Activated T-helper 9 cell treated with anti-CD3 and anti-CD28 coated beads, Interleukin-2, amount 50 U/mL, for 16 hours (primary cell): ENCODE results near the gene CD2AP.
"Not testable (repeated sequence)": the region's sequence is repeated elsewhere in the genome, so short reads cannot be mapped to it uniquely, and the experiment has no call there.

Source experiments
- DNase-seq: peaks from one replicate; pipeline ENCODE4 v3.0.0-alpha.2; 2020; ENCODE audit warnings: low read depth

Gene CD2AP

GRCh38 chr6:47634210-47635047, 156.8 kb downstream of the CD2AP start:
- DNase-seq, result no peak

DNA sequence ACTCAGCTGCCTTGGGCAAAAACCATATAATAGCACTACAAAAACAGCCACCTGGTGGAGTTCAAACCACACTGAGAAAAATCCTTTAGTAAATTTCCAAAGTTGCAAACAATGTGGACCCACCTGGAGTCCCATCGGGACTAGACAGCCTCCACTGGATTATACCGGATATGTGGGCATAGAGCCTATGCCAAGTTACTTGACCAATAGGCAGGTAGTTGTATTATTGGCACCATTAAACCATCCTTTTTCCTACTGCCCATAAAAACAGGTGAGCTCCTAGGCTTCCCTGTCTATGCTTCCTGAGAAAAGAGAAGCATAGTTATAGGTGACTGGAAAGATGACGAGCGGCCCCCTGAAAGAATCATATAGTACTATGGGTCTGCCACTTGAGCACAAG, 169.1 kb downstream of the CD2AP start:
- no peak for DNase-seq

- DNase-seq, result no peak
Measured at GRCh38 chr6:47647188-47647587, 169.6 kb downstream of the CD2AP start.

DNA sequence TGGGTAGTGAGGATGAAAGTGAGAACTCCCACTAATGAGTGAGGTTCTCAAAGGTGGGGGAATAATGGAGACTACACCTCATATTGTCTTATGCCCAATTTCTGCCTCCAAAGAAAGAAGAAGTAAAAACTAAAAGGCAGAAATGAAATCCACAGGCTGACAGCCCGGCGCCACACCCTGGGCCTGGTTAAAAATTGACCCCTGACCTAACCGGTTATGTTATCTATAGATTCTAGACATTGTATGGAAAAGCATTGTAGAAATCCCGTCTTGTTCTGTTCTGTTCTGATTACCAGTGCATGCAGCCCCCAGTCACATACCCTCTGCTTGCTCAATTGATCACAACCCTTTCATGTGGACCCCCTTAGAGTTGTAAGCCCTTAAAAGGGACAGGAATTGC, 170.0 kb downstream of the CD2AP start:
- not testable (repeated sequence) for DNase-seq

DNA sequence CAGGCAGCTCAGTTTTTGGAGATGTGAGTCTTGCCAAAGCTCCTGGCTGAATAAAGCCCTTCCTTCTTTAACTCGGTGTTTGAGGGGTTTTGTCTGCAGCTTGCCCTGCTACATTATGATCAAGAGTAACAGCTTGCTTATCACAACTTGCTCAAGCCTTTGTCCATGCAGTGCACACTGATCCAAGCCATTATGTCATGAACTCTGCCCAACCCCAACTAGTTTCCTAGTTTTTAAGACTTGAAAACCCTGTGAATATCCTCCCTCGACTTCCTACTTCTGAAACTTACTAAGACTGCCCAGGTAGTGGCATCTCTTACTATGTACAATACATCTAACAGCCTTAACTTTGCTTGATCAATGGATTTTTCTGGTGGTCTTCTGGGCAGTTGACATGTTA, 170.4 kb downstream of the CD2AP start:
- no peak for DNase-seq

DNA sequence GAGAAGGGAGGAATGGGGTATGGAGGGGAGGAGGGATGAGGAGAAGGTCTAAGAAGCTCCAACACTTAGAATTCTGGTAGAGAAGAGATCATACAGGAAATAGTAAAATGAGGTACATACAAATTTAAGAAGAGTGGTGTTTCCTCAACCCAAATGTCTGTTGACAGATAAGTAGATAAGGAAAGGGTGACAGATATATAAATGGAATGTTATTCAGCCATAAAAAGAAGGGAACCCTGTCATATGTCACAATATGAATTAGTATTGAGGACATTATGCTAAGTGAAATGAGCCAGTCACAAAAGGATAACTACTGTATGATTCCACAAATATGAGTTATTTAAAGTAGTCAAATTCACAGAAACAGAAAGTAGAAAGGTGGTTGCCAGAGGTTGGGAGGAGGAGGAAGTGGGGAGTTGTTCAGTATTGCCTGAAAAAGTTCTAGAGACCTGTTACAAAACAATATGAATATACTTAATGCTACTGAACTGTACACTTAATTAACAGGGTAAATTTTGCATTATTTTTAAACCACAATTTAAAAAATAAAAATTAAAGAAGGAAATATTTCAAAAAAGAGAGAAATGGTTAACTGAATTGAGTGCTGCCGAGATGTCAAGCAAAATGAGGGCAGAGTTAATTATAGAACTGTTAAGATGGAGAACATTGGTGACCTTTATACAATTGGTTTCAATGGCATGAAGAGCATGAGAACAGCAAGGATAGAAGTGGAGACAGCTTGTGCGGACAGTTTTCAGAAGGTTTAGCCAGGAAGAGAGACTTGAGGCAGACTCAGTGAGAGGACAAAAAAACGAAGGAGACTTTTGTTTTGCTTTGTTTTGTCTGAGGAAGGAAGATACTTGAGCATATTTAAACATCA, 173.2 kb downstream of the CD2AP start:
- no peak for DNase-seq

DNA sequence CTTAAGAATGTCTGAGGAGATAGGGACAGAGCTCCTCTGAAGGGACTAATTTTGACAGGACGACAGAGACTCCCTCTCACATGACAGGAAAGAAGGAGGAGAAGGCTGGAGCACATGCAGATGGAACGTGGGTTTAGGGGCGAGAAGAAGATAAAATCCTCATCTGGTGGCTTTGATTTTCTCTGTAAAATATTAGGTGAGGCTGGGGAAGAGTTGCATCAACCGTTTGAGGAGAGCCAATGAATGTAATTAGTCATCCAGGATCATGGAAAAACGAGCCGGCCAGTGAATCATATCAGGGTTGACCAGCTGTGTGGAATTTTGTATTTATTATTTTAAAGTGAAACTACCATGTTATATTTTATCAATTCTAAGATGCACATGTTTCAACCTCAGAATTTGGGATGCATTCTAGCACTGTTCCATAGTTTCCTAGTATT, 173.9 kb downstream of the CD2AP start:
- DNase-seq, result no peak

DNA sequence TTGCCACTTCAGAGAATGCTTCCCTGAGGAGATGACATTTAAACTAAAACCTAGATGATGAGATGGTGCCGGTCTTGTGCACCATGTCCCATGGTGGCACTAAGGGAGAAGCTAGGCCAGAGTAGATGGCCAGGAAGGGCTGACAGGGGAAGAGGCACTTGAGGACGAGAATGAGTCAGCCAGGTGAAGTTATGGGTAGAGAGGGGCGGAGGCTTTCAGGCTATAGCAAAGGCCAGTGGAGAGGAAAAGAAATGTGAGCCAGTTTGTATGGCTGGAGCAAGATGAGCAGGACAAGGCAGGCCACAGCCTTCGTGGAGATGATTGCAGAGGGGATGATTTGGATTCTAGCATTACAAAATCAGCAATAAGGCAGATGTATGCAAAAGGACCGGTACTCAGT, 176.1 kb downstream of the CD2AP start:
- no peak for DNase-seq

- DNase-seq, result no peak
Measured at GRCh38 chr6:47654255-47654654, 176.7 kb downstream of the CD2AP start.

GRCh38 chr6:47655719-47656595, 178.4 kb downstream of the CD2AP start:
- no peak for DNase-seq

- DNase-seq, result no peak
Measured at GRCh38 chr6:47661960-47662359, 184.4 kb downstream of the CD2AP start.

- no peak for DNase-seq
Measured at GRCh38 chr6:47663462-47664216, 186.1 kb downstream of the CD2AP start.

- DNase-seq, result no peak
Measured at GRCh38 chr6:47665112-47665511, 187.5 kb downstream of the CD2AP start.

- no peak for DNase-seq
Measured at GRCh38 chr6:47669684-47670513, 192.3 kb downstream of the CD2AP start.

DNA sequence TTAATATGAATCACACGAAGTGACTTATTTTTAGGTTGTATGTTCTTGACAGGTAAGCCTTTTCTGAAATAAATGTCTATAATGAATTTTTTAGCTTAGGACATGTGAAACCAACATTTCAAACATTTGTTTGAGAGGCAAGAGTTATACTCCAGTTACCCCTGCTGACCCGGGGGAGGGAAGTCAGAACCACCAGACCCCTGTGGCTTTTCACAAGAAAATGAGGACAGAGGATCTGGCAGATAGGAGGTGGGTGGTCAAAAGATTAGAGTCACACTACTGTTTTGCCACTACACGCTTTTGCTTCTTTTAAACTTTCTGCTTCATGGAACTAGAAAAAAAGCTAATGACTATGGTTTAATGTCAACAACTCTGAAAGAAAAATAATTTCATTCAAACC, 193.3 kb downstream of the CD2AP start:
- no peak for DNase-seq

DNA sequence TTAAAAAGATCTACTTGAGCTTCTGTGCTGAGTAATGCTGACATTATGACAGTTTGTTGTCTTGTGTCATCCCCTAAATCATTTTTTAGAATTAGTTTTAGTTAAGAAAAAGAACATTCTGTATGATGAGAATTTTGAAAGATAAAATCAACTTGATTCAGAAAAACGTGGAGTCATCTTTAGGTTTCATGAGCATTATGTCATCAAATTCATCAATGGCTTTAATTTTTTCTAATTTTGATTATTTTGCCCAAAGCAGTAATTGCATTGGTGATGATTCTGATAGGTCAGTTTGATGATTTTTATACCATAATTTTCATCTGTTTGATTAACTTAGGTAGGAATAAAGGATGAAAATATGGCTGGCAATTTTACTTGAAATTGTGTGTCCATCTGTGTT, 194.2 kb downstream of the CD2AP start:
- no peak for DNase-seq

- DNase-seq, result no peak
Measured at GRCh38 chr6:47672816-47673215, 195.2 kb downstream of the CD2AP start.

GRCh38 chr6:47674673-47675072, 197.1 kb downstream of the CD2AP start:
- DNase-seq, result no peak
